ENCODE results near the gene NANOGP8. TPM values are rescaled to one million over a fixed set of nuclear protein-coding genes. Genes with fewer than 3 reads are reported as not detected.

NANOGP8 gene
- total and polyA plus RNA-seq, 3 experiments from 2014 or later = not detected

- CTCF ChIA-PET = no interaction called here
- H3K4me1 Mint-ChIP-seq = no peaks in the 10 kb centered on the region
These were observed 22.0 kb upstream of the NANOGP8 start for GRCh38 chr15:35107122-35107521.

GRCh38 chr15:35104526-35105147 is 19.5 kb upstream of the NANOGP8 start:
- Histone ChIP-seq H3K27ac (ENCODE audit: low read depth, low read length) (no peak overlapping the region), H3K27me3 (ENCODE audit: insufficient read depth, low read length, poor library complexity, severe bottlenecking) (no peaks in the 10 kb centered on the region), H3K4me3 (ENCODE audit: low read length) (no peak overlapping the region), H3K9me3 (ENCODE audit: low read length) (no peaks in the 10 kb centered on the region), H3K4me1 (ENCODE audit: insufficient read depth, low read length) (no peaks in the 10 kb centered on the region), H3K36me3 (ENCODE audit: insufficient read depth, low read length) (no peaks in the 10 kb centered on the region)
- H3K4me3 Mint-ChIP-seq = no peak overlapping the region
- H3K27ac Mint-ChIP-seq = no peak overlapping the region
- H3K9me3 Mint-ChIP-seq = peaks cover 0 to 2% (median 0%) of the 10 kb centered on the region in 5 donors
- POLR2A ChIA-PET = no interaction called here
- no peak for DNase-seq
- CTCF ChIA-PET = no interaction called here
- no peaks in the 10 kb centered on the region for H3K27me3 Mint-ChIP-seq
- no peaks in the 10 kb centered on the region for H3K36me3 Mint-ChIP-seq
- H3K4me1 Mint-ChIP-seq = no peaks in the 10 kb centered on the region

More at GRCh38 chr15:35107122-35107521, 22.0 kb upstream of the NANOGP8 start:
- Mint-ChIP-seq H3K4me3 (no peak overlapping the region), H3K27me3 (peaks cover 2 to 4% of the 10 kb centered on the region in 2 donors), H3K36me3 (no peaks in the 10 kb centered on the region), H3K9me3 (peaks cover 0 to 2% (median 0%) of the 10 kb centered on the region in 5 donors), H3K27ac (no peak overlapping the region)
- no peak for DNase-seq
- POLR2A ChIA-PET = no interaction called here
- Histone ChIP-seq H3K27me3 (ENCODE audit: insufficient read depth, low read length, poor library complexity, severe bottlenecking) (no peaks in the 10 kb centered on the region), H3K9me3 (ENCODE audit: low read length) (no peaks in the 10 kb centered on the region), H3K4me1 (ENCODE audit: insufficient read depth, low read length) (no peaks in the 10 kb centered on the region), H3K36me3 (ENCODE audit: insufficient read depth, low read length) (no peaks in the 10 kb centered on the region), H3K27ac (ENCODE audit: low read depth, low read length) (no peak overlapping the region), H3K4me3 (ENCODE audit: low read length) (no peak overlapping the region)

DNA sequence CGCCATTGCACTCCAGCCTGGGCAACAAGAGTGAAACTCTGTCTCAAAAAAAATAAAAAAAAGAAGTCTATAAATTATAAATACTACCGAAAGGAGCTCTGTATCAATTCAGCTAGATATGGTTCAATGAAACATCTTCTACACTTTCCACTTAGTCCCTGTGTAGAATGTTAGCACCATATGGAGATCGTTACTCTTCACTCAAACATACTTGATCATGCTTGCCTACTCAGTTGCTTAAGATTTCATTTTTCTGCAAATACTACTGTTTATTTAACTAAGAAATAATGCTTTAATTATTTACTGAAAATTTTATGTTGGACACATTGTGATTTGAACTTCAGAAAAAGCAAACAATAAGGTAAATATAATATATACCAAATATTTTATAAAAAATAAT is 17.1 kb upstream of the NANOGP8 start:
- no peaks in the 10 kb centered on the region for H3K36me3 Mint-ChIP-seq
- no peak overlapping the region for H3K4me3 ChIP-seq (ENCODE audit: low read length)
- no peaks in the 10 kb centered on the region for H3K4me1 ChIP-seq (ENCODE audit: insufficient read depth, low read length)
- H3K27ac Mint-ChIP-seq = no peak overlapping the region
- no peaks in the 10 kb centered on the region for H3K9me3 ChIP-seq (ENCODE audit: low read length)
- H3K4me3 Mint-ChIP-seq = no peak overlapping the region
- peaks cover 0 to 2% (median 0%) of the 10 kb centered on the region in 5 donors for H3K9me3 Mint-ChIP-seq
- ChIA-PET CTCF (no interaction called here), POLR2A (no interaction called here)
- no peaks in the 10 kb centered on the region for H3K27me3 ChIP-seq (ENCODE audit: insufficient read depth, low read length, poor library complexity, severe bottlenecking)
- H3K27ac ChIP-seq (ENCODE audit: low read depth, low read length) = no peak overlapping the region
- no peak for DNase-seq
- H3K4me1 Mint-ChIP-seq = no peaks in the 10 kb centered on the region
- no peaks in the 10 kb centered on the region for H3K36me3 ChIP-seq (ENCODE audit: insufficient read depth, low read length)
- peaks cover 0 to 5% of the 10 kb centered on the region in 2 donors for H3K27me3 Mint-ChIP-seq

GRCh38 chr15:35101335-35101734 is 16.2 kb upstream of the NANOGP8 start:
- Mint-ChIP-seq H3K4me3 (no peak overlapping the region), H3K27ac (no peak overlapping the region), H3K27me3 (peaks cover 0 to 8% of the 10 kb centered on the region in 2 donors), H3K9me3 (no peaks in the 10 kb centered on the region), H3K4me1 (no peaks in the 10 kb centered on the region), H3K36me3 (no peaks in the 10 kb centered on the region)
- H3K27ac ChIP-seq (ENCODE audit: low read depth, low read length) = no peak overlapping the region
- no peak for DNase-seq
- no peaks in the 10 kb centered on the region for H3K36me3 ChIP-seq (ENCODE audit: insufficient read depth, low read length)
- ChIA-PET CTCF (no interaction called here), POLR2A (no interaction called here)
- no peak overlapping the region for H3K4me3 ChIP-seq (ENCODE audit: low read length)
- H3K27me3 ChIP-seq (ENCODE audit: insufficient read depth, low read length, poor library complexity, severe bottlenecking) = no peaks in the 10 kb centered on the region
- H3K9me3 ChIP-seq (ENCODE audit: low read length) = no peaks in the 10 kb centered on the region
- no peaks in the 10 kb centered on the region for H3K4me1 ChIP-seq (ENCODE audit: insufficient read depth, low read length)

GRCh38 chr15:35098737-35099136 is 13.6 kb upstream of the NANOGP8 start:
- no peaks in the 10 kb centered on the region for H3K36me3 ChIP-seq (ENCODE audit: insufficient read depth, low read length)
- H3K4me1 ChIP-seq (ENCODE audit: insufficient read depth, low read length) = no peaks in the 10 kb centered on the region
- DNase-seq = no peak
- no peak overlapping the region for H3K4me3 ChIP-seq (ENCODE audit: low read length)
- Mint-ChIP-seq H3K4me1 (no peaks in the 10 kb centered on the region), H3K27me3 (peaks cover 2 to 17% of the 10 kb centered on the region in 2 donors), H3K36me3 (no peaks in the 10 kb centered on the region), H3K27ac (no peak overlapping the region), H3K9me3 (no peaks in the 10 kb centered on the region), H3K4me3 (no peak overlapping the region)
- no peaks in the 10 kb centered on the region for H3K9me3 ChIP-seq (ENCODE audit: low read length)
- no peak overlapping the region for H3K27ac ChIP-seq (ENCODE audit: low read depth, low read length)
- CTCF ChIA-PET = no interaction called here
- POLR2A ChIA-PET = no interaction called here
- H3K27me3 ChIP-seq (ENCODE audit: insufficient read depth, low read length, poor library complexity, severe bottlenecking) = no peaks in the 10 kb centered on the region

DNA sequence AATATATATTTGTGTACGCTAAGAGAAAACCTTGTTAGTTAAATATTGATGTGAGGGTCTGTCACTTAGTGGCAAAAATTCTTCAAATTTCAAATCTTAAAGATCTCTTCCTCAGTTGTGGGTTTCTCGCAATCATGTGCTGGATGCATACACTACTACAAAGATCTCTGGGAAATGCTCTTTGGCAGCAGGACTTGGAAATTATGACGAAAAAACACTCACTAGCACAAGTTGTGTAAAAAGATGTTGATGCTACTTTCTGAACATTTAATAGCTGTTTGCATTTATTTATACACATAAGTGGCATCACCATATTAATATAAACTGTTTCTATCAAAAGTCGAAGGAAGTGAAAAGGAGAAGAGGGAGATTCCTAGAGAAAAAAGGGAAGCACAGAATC is 10.8 kb upstream of the NANOGP8 start:
- no peak for DNase-seq
- POLR2A ChIA-PET = no interaction called here
- Mint-ChIP-seq H3K4me3 (no peak overlapping the region), H3K4me1 (no peaks in the 10 kb centered on the region), H3K36me3 (peaks cover 0 to 1% (median 0%) of the 10 kb centered on the region in 3 donors), H3K9me3 (peaks cover 0 to 3% (median 0%) of the 10 kb centered on the region in 5 donors), H3K27ac (no peak overlapping the region), H3K27me3 (peaks cover 4 to 17% of the 10 kb centered on the region in 2 donors)
- no peaks in the 10 kb centered on the region for H3K36me3 ChIP-seq (ENCODE audit: insufficient read depth, low read length)
- CTCF ChIA-PET = no interaction called here
- H3K4me1 ChIP-seq (ENCODE audit: insufficient read depth, low read length) = no peaks in the 10 kb centered on the region
- H3K27ac ChIP-seq (ENCODE audit: low read depth, low read length) = no peak overlapping the region
- no peak overlapping the region for H3K4me3 ChIP-seq (ENCODE audit: low read length)
- H3K27me3 ChIP-seq (ENCODE audit: insufficient read depth, low read length, poor library complexity, severe bottlenecking) = no peaks in the 10 kb centered on the region
- H3K9me3 ChIP-seq (ENCODE audit: low read length) = no peaks in the 10 kb centered on the region

DNA sequence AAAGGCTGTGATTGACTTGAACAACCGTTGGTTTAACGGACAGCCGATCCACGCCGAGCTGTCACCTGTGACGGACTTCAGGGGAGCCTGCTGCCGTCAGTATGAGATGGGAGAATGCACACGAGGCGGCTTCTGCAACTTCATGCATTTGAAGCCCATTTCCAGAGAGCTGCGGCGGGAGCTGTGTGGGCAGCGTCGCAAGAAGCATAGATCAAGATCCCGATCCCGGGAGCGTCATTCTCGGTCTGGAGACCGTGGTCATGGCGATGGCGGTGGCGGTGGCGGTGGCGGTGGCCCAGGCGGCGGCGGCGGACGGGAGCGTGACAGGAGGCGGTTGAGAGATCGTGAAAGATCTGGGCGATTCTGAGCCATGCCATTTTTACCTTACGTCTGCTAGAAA is 7.8 kb upstream of the NANOGP8 start:
- peaks cover 0 to 1% (median 0%) of the 10 kb centered on the region in 3 donors for H3K36me3 Mint-ChIP-seq
- Histone ChIP-seq H3K36me3 (ENCODE audit: insufficient read depth, low read length) (no peaks in the 10 kb centered on the region), H3K27me3 (ENCODE audit: insufficient read depth, low read length, poor library complexity, severe bottlenecking) (no peaks in the 10 kb centered on the region), H3K9me3 (ENCODE audit: low read length) (no peaks in the 10 kb centered on the region), H3K4me3 (ENCODE audit: low read length) (no peak overlapping the region), H3K27ac (ENCODE audit: low read depth, low read length) (no peak overlapping the region), H3K4me1 (ENCODE audit: insufficient read depth, low read length) (no peaks in the 10 kb centered on the region)
- DNase-seq = no peak
- H3K27me3 Mint-ChIP-seq = peaks cover 5 to 19% of the 10 kb centered on the region in 2 donors
- H3K27ac Mint-ChIP-seq = no peak overlapping the region
- H3K4me1 Mint-ChIP-seq = no peaks in the 10 kb centered on the region
- no peak overlapping the region for H3K4me3 Mint-ChIP-seq
- ChIA-PET CTCF (no interaction called here), POLR2A (no interaction called here)
- H3K9me3 Mint-ChIP-seq = peaks cover 0 to 3% (median 0%) of the 10 kb centered on the region in 5 donors

DNA sequence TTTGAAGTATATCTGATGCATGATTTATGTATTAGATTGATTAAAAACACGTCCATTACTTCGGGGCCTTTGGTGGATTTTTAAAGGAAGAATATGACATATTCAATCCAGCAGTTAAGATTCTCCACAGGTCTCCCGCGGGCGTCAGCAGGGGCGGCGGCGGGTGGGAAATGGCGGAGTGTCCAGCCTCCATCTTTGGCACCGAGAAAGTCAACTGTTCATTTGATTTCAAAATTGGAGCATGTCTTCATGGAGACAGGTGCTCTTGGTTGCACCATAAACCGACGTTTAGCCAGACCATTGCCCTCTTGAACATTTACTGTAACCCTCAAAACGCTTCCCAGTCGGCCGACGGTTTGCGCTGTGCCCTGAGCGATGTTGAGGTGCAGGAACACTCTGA is 7.2 kb upstream of the NANOGP8 start:
- ChIA-PET CTCF (no interaction called here), POLR2A (no interaction called here)
- Histone ChIP-seq H3K27me3 (ENCODE audit: insufficient read depth, low read length, poor library complexity, severe bottlenecking) (no peaks in the 10 kb centered on the region), H3K4me3 (ENCODE audit: low read length) (no peak overlapping the region), H3K36me3 (ENCODE audit: insufficient read depth, low read length) (no peaks in the 10 kb centered on the region), H3K4me1 (ENCODE audit: insufficient read depth, low read length) (no peaks in the 10 kb centered on the region), H3K9me3 (ENCODE audit: low read length) (no peaks in the 10 kb centered on the region), H3K27ac (ENCODE audit: low read depth, low read length) (no peak overlapping the region)
- Mint-ChIP-seq H3K4me1 (no peaks in the 10 kb centered on the region), H3K27ac (no peak overlapping the region), H3K4me3 (no peak overlapping the region), H3K27me3 (peaks cover 5 to 18% of the 10 kb centered on the region in 2 donors), H3K36me3 (peaks cover 0 to 1% (median 0%) of the 10 kb centered on the region in 3 donors), H3K9me3 (peaks cover 0 to 3% (median 0%) of the 10 kb centered on the region in 5 donors)
- DNase-seq = no peak

All from CD8-positive, alpha-beta memory T cell (primary cell).